GM18858 (cell line): ENCODE measurements around the gene ZNF446.

Experiments used
- ATAC-seq: cut with Tn5 transposase; IDR thresholded peaks from one replicate; pipeline ENCODE4 v1.9.1; 2021; ENCODE audit not compliant: unreplicated experiment

ZNF446 gene

DNA sequence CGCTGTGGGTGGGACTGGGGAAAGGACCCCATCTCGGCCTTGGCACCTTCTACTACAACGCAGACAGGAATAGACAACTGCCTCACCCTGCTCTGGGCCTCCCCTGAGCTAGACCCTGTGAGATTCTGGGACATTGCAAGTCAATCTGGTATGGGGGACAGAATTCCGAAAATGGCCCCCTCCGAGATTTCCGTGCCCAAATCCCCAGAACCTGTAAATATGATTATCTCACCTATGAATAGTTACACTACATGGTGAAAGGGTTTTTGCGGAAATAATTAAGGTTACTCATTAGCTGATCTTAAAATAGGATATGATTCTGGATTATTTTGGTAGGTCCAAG, 44.1 kb downstream of the ZNF446 start:
- no peak for ATAC-seq

DNA sequence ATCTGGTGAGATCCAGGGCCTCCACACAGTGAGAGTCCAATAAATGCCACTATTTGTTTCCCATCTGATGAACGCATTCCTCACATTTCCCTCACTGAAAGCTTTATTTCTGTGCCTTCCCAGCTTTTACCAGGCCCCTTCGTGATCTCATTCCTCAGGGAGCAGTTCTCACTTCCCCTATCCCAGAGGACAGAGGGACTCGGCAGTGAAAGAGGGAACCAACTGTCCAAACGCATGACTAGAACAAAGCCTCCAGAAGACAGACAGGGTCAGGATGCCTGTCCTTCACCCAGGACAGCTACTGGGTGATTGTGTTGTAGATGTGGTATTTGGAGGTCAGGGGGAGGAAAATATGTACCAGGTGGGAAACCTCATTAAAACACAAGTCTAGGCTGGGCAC, 45.5 kb downstream of the ZNF446 start:
- ATAC-seq = no peak

DNA sequence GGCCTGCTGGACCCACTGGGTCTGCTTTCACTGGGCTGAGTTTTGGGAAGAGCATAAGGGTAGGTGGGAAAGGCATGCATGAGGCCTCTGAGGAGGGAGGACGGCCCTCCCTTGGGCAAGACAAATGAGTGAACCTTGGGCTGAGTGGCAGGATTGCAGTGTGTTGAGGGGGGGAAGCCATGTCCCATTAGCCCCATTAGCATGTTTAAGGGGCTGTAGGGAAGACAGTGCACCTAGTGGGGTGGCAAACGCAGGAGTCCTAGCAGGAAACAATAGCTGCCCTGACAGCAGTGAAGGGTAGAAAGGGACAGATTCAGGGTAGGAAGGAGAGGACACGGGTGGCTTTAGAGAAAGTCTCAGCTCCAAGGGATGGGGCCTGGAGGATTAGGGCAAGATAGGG, 46.6 kb downstream of the ZNF446 start:
- ATAC-seq = no peak

DNA sequence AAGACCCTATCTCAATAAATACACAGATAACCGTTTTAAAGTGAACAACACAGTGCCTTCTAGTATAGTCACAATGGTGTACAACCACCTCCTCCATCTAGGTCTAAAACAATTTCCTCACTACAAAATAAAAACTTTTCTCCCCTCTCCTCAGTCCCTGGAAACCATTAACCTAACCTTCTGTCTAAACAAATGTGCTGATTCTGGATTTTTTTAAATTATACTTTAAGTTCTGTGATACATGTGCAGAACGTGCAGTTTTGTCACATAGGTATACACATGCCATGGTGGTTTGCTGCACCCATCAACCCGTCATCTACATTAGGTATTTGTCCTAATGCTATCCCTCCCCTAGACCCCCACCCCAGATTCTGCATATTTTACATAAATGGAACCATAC, 53.3 kb downstream of the ZNF446 start:
- no peak for ATAC-seq
